Lower lobe of right lung (tissue), 2 donors: Measurements from ENCODE around the gene MTHFD2. TPM values are rescaled to one million over a fixed set of nuclear protein-coding genes. Genes with fewer than 3 reads are reported as not detected.
A peak's percentile ranks its signal among the peaks of the same experiment; 100 is the strongest.
"Not testable (repeated sequence)": the region's sequence is repeated elsewhere in the genome, so short reads cannot be mapped to it uniquely, and the experiment has no call there.

ENCODE experiments used
- ATAC-seq, 2 donors: fragments of 200-7000 bp; cut with Tn5 transposase; one replicate each; pipeline ENCODE4 v1.9.1; 2020 to 2022; ENCODE audit warnings: mild to moderate bottlenecking in 2 of 2, moderate library complexity in 2 of 2
- DNase-seq: peaks from one replicate; pipeline ENCODE4 v3.0.0-alpha.2; 2020
- H3K27ac ChIP-seq: fragments of 200-600 bp; one replicate; pipeline ENCODE4 v1.8.0; 2022
- H3K27me3 ChIP-seq: fragments of 200-600 bp; one replicate; pipeline ENCODE4 v1.8.0; 2022; ENCODE audit warnings: low read depth
- H3K36me3 ChIP-seq: fragments of 200-600 bp; one replicate; pipeline ENCODE4 v1.8.0; 2022; ENCODE audit warnings: mild to moderate bottlenecking
- H3K4me1 ChIP-seq: fragments of 200-600 bp; one replicate; pipeline ENCODE4 v1.8.0; 2022
- H3K4me3 ChIP-seq: fragments of 200-600 bp; one replicate; pipeline ENCODE4 v1.8.0; 2022; ENCODE audit warnings: mild to moderate bottlenecking
- H3K9me3 ChIP-seq: fragments of 200-600 bp; one replicate; pipeline ENCODE4 v1.8.0; 2022
- intact Hi-C: fragments of 100-400 bp; cut with DNase I; formaldehyde crosslinking; loops from one replicate; pipeline ENCODE4 v1.11.0; 2022
- total RNA-seq: library from RNA; stranded (reverse); fragmentation: NEBNext Ultra II Directional; extraction: Animal tissue kit (Norgen Biotek cat#: 25700); gene quantifications from one replicate; pipeline ENCODE4 v1.2.1, GENCODE V29; 2021
- TF ChIP-seq, protein P1 (sequence below): fragments of 200-600 bp; IDR thresholded peaks from one replicate; pipeline ENCODE4 v1.8.0; 2022; ENCODE audit warnings: antibody characterized with exemption, mild to moderate bottlenecking
- donor health status: DM: no; HTN: yes; CAD: no; lungs with severe emphysema.

Gene MTHFD2
- total RNA-seq, 1 donor from 2014 or later: 54.7 TPM

DNA sequence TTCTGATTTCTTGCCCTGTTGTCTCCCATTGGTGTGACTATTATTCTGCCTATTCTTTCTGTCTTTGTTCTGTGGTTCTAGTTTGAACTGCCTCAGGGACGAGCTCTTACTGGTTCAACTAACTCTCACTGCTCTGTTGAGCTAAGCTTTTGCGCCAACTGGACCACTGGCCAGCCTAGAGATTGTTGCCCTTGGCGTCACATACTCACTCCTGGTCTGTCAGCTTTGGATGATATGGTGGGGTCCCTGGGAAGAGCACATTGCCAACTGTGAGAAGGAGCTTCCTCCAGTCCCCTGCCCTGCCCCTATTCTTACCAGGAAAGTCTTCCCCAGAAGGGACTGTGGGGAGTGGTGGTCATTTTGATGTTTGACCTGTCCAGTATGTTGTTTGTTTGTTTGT is 6.0 kb downstream of the MTHFD2 start:
- DNase-seq (no peak), ATAC-seq (no peak)

DNA sequence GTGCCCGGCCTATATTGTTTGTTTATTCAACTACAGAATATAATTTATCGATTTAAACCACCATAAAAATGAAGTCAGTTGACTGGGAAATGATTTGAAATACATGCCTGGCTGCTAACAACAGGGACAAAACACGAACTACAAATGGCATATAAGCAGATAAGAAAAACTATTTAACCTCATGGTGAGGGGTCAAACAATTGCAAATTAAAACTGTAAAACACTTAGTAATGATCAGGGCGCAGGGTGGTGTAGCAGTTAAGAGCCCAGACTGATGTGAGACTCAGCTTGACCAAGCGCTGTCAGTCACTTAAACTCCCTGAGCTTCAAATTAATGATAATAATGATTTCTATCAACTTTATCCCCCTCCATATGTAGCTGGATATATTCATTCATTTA is 6.7 kb downstream of the MTHFD2 start:
- Histone ChIP-seq H3K27ac (peak overlapping the region; percentile 66), H3K4me1 (peaks cover 36% of the 10 kb centered on the region), H3K27me3 (no peaks in the 10 kb centered on the region), H3K4me3 (no peak overlapping the region), H3K36me3 (peaks cover 25% of the 10 kb centered on the region), H3K9me3 (no peaks in the 10 kb centered on the region)
- TF ChIP-seq, protein P1, sequence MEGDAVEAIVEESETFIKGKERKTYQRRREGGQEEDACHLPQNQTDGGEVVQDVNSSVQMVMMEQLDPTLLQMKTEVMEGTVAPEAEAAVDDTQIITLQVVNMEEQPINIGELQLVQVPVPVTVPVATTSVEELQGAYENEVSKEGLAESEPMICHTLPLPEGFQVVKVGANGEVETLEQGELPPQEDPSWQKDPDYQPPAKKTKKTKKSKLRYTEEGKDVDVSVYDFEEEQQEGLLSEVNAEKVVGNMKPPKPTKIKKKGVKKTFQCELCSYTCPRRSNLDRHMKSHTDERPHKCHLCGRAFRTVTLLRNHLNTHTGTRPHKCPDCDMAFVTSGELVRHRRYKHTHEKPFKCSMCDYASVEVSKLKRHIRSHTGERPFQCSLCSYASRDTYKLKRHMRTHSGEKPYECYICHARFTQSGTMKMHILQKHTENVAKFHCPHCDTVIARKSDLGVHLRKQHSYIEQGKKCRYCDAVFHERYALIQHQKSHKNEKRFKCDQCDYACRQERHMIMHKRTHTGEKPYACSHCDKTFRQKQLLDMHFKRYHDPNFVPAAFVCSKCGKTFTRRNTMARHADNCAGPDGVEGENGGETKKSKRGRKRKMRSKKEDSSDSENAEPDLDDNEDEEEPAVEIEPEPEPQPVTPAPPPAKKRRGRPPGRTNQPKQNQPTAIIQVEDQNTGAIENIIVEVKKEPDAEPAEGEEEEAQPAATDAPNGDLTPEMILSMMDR: no peak
- ATAC-seq: no peak
- intact Hi-C loops: no loop called here
- no peak for DNase-seq

More for the DNA sequence above, 6.0 kb downstream of the MTHFD2 start:
- intact Hi-C loops: no loop called here
- TF ChIP-seq, protein P1: no peak
- Histone ChIP-seq H3K27me3 (no peaks in the 10 kb centered on the region), H3K9me3 (no peaks in the 10 kb centered on the region), H3K27ac (no peak overlapping the region), H3K4me3 (no peak overlapping the region), H3K36me3 (peaks cover 19% of the 10 kb centered on the region), H3K4me1 (peaks cover 43% of the 10 kb centered on the region)

DNA sequence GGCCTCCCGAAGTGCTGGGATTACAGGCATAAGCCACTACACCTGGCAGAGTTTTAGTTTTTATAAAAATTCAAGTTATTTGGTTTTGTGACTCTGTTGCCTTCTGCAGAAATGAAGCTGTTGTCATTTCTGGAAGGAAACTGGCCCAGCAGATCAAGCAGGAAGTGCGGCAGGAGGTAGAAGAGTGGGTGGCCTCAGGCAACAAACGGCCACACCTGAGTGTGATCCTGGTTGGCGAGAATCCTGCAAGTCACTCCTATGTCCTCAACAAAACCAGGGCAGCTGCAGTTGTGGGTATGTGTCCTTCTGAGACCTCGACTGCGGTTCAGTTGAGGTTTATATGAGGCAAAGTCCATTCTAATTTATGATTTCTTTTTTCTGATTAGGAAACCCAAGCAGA is 7.2 kb downstream of the MTHFD2 start:
- intact Hi-C loops: no loop called here
- H3K36me3 ChIP-seq: peaks cover 30% of the 10 kb centered on the region
- H3K4me3 ChIP-seq: no peak overlapping the region
- TF ChIP-seq, protein P1: no peak
- H3K27me3 ChIP-seq: no peaks in the 10 kb centered on the region
- peak overlapping the region; percentile 66 for H3K27ac ChIP-seq
- no peak for DNase-seq
- H3K4me1 ChIP-seq: peaks cover 31% of the 10 kb centered on the region
- ATAC-seq: peak; percentile 72 to 81
- H3K9me3 ChIP-seq: no peaks in the 10 kb centered on the region

DNA sequence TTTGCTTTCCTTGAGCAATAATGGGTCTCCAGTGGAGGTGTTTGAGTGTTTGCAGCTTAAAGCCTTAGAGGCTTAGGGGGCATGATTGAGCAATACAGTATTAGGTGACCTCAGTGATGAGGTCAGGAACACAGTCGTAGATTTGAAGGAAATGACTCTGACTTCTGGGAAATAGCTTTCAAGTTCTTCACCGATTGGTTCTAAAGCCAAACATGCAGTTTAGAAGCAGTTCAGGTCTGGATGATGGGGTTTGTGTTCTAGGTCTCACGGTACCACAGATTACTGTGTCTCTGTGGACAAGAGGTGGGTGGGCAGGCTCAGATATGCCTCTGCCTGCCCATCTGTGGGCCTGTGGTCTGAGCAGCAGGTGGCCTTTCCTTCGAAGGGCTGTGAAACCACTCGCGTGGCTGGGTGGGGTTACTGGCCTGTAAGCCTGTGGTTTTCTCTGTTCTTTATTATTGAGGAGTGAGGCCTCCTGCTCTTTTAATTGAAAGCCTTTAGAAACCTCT is 7.8 kb downstream of the MTHFD2 start:
- no peaks in the 10 kb centered on the region for H3K27me3 ChIP-seq
- H3K36me3 ChIP-seq: peaks cover 36% of the 10 kb centered on the region
- H3K27ac ChIP-seq: peak overlapping the region; percentile 66
- H3K4me1 ChIP-seq: peaks cover 26% of the 10 kb centered on the region
- no peaks in the 10 kb centered on the region for H3K9me3 ChIP-seq
- TF ChIP-seq, protein P1: no peak
- intact Hi-C loops: no loop called here
- no peak overlapping the region for H3K4me3 ChIP-seq
- DNase-seq: no peak
- ATAC-seq: peak; percentile 77 to 91

DNA sequence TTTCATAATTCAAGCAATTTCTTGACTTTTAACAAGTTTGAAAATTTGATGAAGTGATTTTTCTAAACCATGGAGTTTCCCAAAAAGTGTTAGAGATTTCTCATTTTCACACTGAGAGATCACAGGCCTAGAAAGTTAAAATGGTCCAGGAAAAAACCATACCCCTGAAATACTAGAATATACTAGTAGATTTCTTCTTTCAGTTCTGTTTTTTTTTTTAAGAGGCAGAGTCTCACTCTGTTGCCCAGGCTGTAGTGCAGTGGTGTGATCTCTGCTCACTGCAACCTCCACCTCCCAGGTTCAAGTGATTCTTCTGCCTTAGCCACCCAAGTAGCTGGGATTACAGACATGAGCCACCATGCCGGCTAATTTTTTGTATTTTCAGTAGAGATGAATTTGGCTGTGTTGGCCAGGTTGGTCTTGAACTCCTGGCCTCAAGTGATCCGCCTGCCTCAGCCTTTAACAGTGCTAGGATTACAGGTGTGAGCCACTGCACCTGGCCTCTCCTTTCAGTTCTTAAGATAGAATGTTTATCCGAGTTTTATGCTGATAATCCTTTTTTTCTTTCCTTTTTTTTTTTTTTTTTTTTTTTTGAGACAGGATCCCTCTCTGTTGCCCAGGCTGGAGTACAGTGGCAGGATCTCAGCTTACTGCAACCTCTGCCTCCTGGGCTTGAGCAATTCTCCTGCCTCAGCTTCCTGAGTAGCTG is 14.4 kb downstream of the MTHFD2 start:
- DNase-seq: no peak
- no peaks in the 10 kb centered on the region for H3K4me1 ChIP-seq
- H3K9me3 ChIP-seq: no peaks in the 10 kb centered on the region
- no peak for ATAC-seq
- H3K27ac ChIP-seq: no peak overlapping the region
- peaks cover 85% of the 10 kb centered on the region for H3K36me3 ChIP-seq
- no peaks in the 10 kb centered on the region for H3K27me3 ChIP-seq
- H3K4me3 ChIP-seq: no peak overlapping the region
- TF ChIP-seq, protein P1: no peak
- intact Hi-C loops: no loop called here

DNA sequence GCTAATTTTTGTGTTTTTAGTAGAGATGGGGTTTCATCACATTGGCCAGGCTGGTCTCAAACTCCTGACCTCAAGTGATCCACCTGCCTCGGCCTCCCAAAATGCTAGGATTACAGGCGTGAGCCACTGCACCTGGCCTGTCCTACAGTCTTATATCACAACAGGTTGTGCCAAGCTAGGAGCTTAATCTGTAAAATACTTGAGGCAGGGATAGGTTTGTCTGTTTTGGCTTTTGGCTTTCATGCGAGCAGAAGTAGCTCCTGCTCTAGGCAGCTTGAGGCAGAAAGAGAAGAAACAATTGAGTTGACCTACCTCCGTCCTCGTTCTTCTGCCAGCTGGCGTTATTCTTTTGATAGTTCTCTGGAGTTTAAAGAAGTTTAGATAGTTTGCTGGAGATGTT is 17.4 kb downstream of the MTHFD2 start:
- H3K36me3 ChIP-seq: peaks cover 63% of the 10 kb centered on the region
- H3K4me1 ChIP-seq, H3K27ac ChIP-seq, H3K27me3 ChIP-seq, DNase-seq, intact Hi-C loops, H3K9me3 ChIP-seq, ATAC-seq, H3K4me3 ChIP-seq: not testable (repeated sequence)
